Mucosa of stomach (tissue), 1 donor: ENCODE results near the gene TFDP2.
"Not testable (repeated sequence)": the region's sequence is repeated elsewhere in the genome, so short reads cannot be mapped to it uniquely, and the experiment has no call there.

ENCODE experiments used
- H3K27me3 ChIP-seq: one replicate; pipeline ENCODE4 v1.7.0; 2013; ENCODE audit warnings: mild to moderate bottlenecking, low read length; ENCODE audit not compliant: control insufficient read depth, insufficient read depth
- H3K36me3 ChIP-seq: one replicate; pipeline ENCODE4 v1.7.0; 2013; ENCODE audit warnings: low read length; ENCODE audit not compliant: control insufficient read depth, insufficient read depth
- H3K4me1 ChIP-seq: one replicate; pipeline ENCODE4 v1.7.0; 2013; ENCODE audit warnings: mild to moderate bottlenecking, low read length; ENCODE audit not compliant: control insufficient read depth, insufficient read depth
- H3K4me3 ChIP-seq: one replicate; pipeline ENCODE4 v1.7.0; 2013; ENCODE audit warnings: low read length
- H3K9ac ChIP-seq: one replicate; pipeline ENCODE4 v1.7.0; 2013; ENCODE audit warnings: mild to moderate bottlenecking, low read length, moderate library complexity
- H3K9me3 ChIP-seq: one replicate; pipeline ENCODE4 v1.7.0; 2013; ENCODE audit warnings: mild to moderate bottlenecking, low read length, moderate library complexity; ENCODE audit not compliant: control insufficient read depth
- donor health status: Pancreatic carcinoma.

Gene TFDP2

GRCh38 chr3:141942006-141942405, 207.3 kb downstream of the TFDP2 start:
- no peaks in the 10 kb centered on the region for H3K36me3 ChIP-seq
- no peaks in the 10 kb centered on the region for H3K9me3 ChIP-seq
- H3K27me3 ChIP-seq = no peaks in the 10 kb centered on the region

GRCh38 chr3:141941093-141941492, 208.3 kb downstream of the TFDP2 start:
- Histone ChIP-seq H3K27me3 (no peaks in the 10 kb centered on the region), H3K36me3 (no peaks in the 10 kb centered on the region), H3K4me3 (no peak overlapping the region), H3K4me1 (peaks cover 26% of the 10 kb centered on the region), H3K9me3 (no peaks in the 10 kb centered on the region), H3K9ac (no peak overlapping the region)

More at GRCh38 chr3:141942006-141942405, 207.3 kb downstream of the TFDP2 start:
- Histone ChIP-seq H3K4me3 (no peak overlapping the region), H3K4me1 (peaks cover 26% of the 10 kb centered on the region), H3K9ac (no peak overlapping the region)

DNA sequence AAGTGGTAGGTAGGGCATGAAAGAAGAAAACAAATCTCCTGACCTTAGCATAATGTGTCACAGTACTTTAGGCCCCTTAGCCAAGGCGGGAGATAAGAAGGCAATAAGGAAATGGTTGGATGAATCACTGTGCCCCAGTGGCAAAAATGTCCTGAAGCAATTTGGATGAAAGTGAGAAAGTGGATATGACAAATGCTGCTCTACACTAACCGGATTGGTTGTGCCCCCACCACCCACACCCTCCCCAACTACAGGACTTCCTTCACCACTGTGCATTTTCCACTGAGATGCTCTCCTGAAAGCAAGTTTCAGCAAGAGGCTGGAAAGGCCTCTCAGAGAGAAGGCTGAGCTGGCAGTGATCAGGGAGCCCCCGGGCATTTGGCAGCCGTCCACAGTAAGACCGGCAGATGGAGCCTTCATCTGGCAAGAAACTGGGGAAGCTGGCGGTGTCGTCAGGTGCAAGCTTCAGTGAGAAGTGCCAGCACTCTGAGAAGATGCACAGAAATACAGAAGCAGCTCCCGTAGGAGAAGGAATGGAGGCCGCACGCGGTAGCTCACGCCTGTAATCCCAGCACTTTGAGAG, 209.1 kb downstream of the TFDP2 start:
- no peak overlapping the region for H3K4me3 ChIP-seq
- no peaks in the 10 kb centered on the region for H3K27me3 ChIP-seq
- H3K9ac ChIP-seq = no peak overlapping the region
- H3K9me3 ChIP-seq = no peaks in the 10 kb centered on the region
- H3K36me3 ChIP-seq = no peaks in the 10 kb centered on the region
- H3K4me1 ChIP-seq = peaks cover 26% of the 10 kb centered on the region

GRCh38 chr3:141939759-141940158, 209.6 kb downstream of the TFDP2 start:
- no peak overlapping the region for H3K4me3 ChIP-seq
- peaks cover 26% of the 10 kb centered on the region for H3K4me1 ChIP-seq
- H3K27me3 ChIP-seq = no peaks in the 10 kb centered on the region
- H3K36me3 ChIP-seq = no peaks in the 10 kb centered on the region
- no peaks in the 10 kb centered on the region for H3K9me3 ChIP-seq
- no peak overlapping the region for H3K9ac ChIP-seq

DNA sequence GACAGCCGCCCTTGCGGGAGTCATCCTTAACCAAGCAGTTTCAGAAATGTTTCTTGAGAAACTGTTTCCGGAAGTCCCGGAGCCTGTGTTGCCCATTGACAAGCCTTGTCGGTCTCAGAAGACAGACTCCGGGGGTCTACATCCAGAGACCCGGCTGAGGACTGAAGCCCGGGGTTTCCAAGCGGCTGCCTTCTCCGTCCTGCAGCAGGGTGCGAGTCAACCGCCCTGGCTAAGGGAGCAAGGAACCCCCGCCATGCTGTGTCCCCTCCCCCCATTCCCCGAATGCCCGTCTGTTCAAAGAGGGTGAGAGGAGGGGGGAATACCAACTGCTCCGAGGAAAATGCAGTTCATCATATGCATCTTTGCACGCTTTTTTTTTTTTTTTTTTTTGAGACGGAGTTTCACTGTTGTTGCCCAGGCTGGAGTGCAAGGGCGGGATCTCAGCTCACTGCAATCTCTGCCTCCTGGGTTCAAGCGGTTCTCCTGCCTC, 211.3 kb downstream of the TFDP2 start:
- H3K36me3 ChIP-seq = no peaks in the 10 kb centered on the region
- H3K4me1 ChIP-seq = peaks cover 26% of the 10 kb centered on the region
- H3K9ac ChIP-seq = no peak overlapping the region
- H3K9me3 ChIP-seq = no peaks in the 10 kb centered on the region
- no peaks in the 10 kb centered on the region for H3K27me3 ChIP-seq
- H3K4me3 ChIP-seq = no peak overlapping the region

GRCh38 chr3:141934354-141934753, 215.0 kb downstream of the TFDP2 start:
- H3K4me1 ChIP-seq = peaks cover 5% of the 10 kb centered on the region
- H3K9ac ChIP-seq = no peak overlapping the region
- H3K36me3 ChIP-seq = no peaks in the 10 kb centered on the region
- no peak overlapping the region for H3K4me3 ChIP-seq
- no peaks in the 10 kb centered on the region for H3K9me3 ChIP-seq
- H3K27me3 ChIP-seq = no peaks in the 10 kb centered on the region

- Histone ChIP-seq H3K9ac (no peak overlapping the region), H3K4me1 (peaks cover 5% of the 10 kb centered on the region), H3K9me3 (no peaks in the 10 kb centered on the region), H3K4me3 (no peak overlapping the region), H3K36me3 (no peaks in the 10 kb centered on the region), H3K27me3 (no peaks in the 10 kb centered on the region)
Observed at GRCh38 chr3:141933421-141934300, 215.7 kb downstream of the TFDP2 start.

DNA sequence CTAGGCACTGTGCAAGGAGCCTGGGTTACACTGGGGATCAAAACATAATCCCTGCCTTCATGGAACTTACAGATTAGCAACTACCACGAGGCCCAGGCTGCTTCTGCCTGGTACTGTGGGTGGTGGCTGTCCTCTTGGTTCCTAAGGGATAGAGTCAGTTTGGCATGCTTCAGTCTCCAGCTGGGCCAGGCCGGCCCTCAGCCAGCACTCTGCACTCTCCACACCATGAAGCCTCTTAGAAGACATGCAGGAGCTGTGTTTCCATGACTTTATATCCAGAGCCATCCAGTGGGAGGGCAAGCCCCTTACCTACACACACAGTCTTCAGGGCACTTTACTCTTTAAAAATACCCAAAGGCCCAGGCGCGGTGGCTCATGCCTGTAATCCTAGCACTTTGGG, 218.5 kb downstream of the TFDP2 start:
- Histone ChIP-seq H3K9me3 (no peaks in the 10 kb centered on the region), H3K36me3 (no peaks in the 10 kb centered on the region), H3K27me3 (no peaks in the 10 kb centered on the region), H3K4me1 (no peaks in the 10 kb centered on the region), H3K9ac (no peak overlapping the region), H3K4me3 (no peak overlapping the region)

DNA sequence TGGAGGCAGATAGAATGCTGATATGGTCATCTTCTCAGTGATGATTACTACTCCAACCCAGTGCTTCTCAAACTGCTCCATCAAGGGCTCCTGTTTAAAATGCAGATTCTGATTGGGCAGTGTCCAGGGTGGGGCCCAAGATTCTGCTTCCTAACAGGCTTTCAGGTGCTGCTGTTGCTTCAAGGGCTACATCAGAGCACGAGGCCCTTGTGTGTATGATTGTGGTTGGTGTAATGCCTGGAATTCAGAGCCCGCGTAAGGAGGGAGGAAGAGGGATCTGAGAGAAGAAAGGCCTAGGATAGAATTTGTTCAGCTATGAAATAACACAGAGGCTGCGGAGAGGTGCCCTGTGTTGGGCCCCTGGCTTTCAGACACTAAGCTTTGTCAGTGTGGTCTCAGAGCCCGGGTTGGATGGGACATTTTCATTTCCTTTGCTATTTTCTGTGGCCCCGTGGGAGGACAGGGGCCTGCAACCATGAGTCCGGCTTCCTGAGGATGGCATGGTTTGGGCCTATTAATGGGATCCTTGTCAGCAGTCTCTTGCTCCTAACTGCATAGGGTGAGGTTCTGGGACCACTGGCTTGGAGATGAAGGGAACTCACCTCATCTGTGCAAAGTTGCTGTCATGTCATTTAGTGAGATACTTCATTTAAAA, 219.9 kb downstream of the TFDP2 start:
- Histone ChIP-seq H3K9me3 (no peaks in the 10 kb centered on the region), H3K9ac (no peak overlapping the region), H3K36me3 (no peaks in the 10 kb centered on the region), H3K27me3 (no peaks in the 10 kb centered on the region), H3K4me3 (no peak overlapping the region), H3K4me1 (no peaks in the 10 kb centered on the region)

GRCh38 chr3:141928631-141929270, 220.6 kb downstream of the TFDP2 start:
- no peak overlapping the region for H3K9ac ChIP-seq
- no peaks in the 10 kb centered on the region for H3K36me3 ChIP-seq
- H3K9me3 ChIP-seq = no peaks in the 10 kb centered on the region
- H3K4me1 ChIP-seq = no peaks in the 10 kb centered on the region
- H3K27me3 ChIP-seq = no peaks in the 10 kb centered on the region
- H3K4me3 ChIP-seq = no peak overlapping the region

DNA sequence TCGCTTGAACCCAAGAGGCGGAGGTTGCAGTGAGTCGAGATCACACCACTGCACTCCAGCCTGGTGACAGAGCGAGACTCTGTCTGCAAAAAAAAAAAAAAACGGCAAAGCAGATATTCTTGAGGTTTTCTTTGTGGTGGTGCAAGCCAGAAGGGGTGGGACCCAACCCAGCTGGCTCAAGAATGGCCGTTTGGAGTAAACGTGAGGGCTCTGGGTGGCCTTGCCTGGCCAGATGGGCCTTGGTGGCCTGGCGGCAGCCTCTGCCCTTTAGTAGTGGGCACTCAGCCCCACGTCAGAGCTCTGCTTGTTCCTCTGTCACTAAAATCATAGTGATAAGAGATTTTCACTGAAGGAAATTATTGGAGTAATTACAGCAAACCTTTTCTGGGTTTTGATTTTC, 222.4 kb downstream of the TFDP2 start:
- Histone ChIP-seq H3K36me3 (no peaks in the 10 kb centered on the region), H3K27me3 (no peaks in the 10 kb centered on the region), H3K9ac (no peak overlapping the region), H3K4me3 (no peak overlapping the region), H3K4me1 (no peaks in the 10 kb centered on the region), H3K9me3 (no peaks in the 10 kb centered on the region)

DNA sequence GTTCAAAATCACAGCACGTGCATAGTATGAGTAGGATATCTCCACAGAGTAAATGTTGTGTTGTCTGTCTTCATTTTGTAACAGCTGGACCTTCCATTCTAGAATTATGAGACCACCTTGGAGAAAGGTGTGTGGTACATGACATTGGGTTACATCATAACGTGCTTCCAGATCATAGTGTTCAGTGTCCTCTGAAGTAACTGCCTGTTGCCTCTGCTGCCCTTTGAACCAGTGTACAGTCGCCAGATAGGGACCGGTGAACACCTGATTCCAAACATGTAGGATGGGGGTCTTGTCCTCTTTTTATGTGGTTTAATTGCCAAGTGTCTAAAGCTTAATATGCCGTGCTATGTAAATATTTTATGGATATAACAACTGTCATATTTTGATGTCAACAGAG, 223.7 kb downstream of the TFDP2 start:
- not testable (repeated sequence) for H3K9me3 ChIP-seq, H3K4me3 ChIP-seq, H3K9ac ChIP-seq, H3K36me3 ChIP-seq, H3K4me1 ChIP-seq, H3K27me3 ChIP-seq
